HG03025 (cell line): ENCODE measurements around the gene GMPPB.
"Not testable (repeated sequence)": the region's sequence is repeated elsewhere in the genome, so short reads cannot be mapped to it uniquely, and the experiment has no call there.

Source experiments
- ATAC-seq: cut with Tn5 transposase; IDR thresholded peaks from one replicate; pipeline ENCODE4 v1.9.1; 2021; ENCODE audit warnings: mild to moderate bottlenecking, moderate library complexity; ENCODE audit not compliant: unreplicated experiment, low FRiP score

The GMPPB gene

GRCh38 chr3:49714728-49715550 lies 8.8 kb downstream of the GMPPB start:
- ATAC-seq, result no peak

GRCh38 chr3:49713336-49714105 lies 10.2 kb downstream of the GMPPB start:
- ATAC-seq, result no peak

GRCh38 chr3:49712631-49713317 lies 11.0 kb downstream of the GMPPB start:
- ATAC-seq, result no peak

GRCh38 chr3:49712166-49712565 lies 11.6 kb downstream of the GMPPB start:
- no peak for ATAC-seq

- no peak for ATAC-seq
Observed at GRCh38 chr3:49711489-49711888, 12.3 kb downstream of the GMPPB start.

- no peak for ATAC-seq
Observed at GRCh38 chr3:49709852-49710251, 13.9 kb downstream of the GMPPB start.

GRCh38 chr3:49707113-49707480 lies 16.7 kb downstream of the GMPPB start:
- ATAC-seq, result no peak

GRCh38 chr3:49706456-49707112 lies 17.2 kb downstream of the GMPPB start:
- no peak for ATAC-seq

GRCh38 chr3:49705390-49705960 lies 18.3 kb downstream of the GMPPB start:
- ATAC-seq, result no peak

GRCh38 chr3:49704629-49705028 lies 19.1 kb downstream of the GMPPB start:
- ATAC-seq, result no peak

GRCh38 chr3:49703956-49704355 lies 19.8 kb downstream of the GMPPB start:
- ATAC-seq, result no peak

- ATAC-seq, result no peak
Observed at GRCh38 chr3:49703443-49703927, 20.3 kb downstream of the GMPPB start.

- no peak for ATAC-seq
Observed at GRCh38 chr3:49702672-49703071, 21.1 kb downstream of the GMPPB start.

- no peak for ATAC-seq
Observed at GRCh38 chr3:49701388-49702077, 22.2 kb downstream of the GMPPB start.

GRCh38 chr3:49700453-49701128 lies 23.2 kb downstream of the GMPPB start:
- no peak for ATAC-seq

GRCh38 chr3:49700014-49700413 lies 23.7 kb downstream of the GMPPB start:
- ATAC-seq, result no peak

GRCh38 chr3:49699281-49699979 lies 24.3 kb downstream of the GMPPB start:
- ATAC-seq, result no peak

GRCh38 chr3:49695350-49696015 lies 28.3 kb downstream of the GMPPB start:
- ATAC-seq, result not testable (repeated sequence)
